WI38 (cell line): Measurements from ENCODE around the gene ELP4.

Experiments used
- H3K4me3 ChIP-seq: 2 replicates; pipeline ENCODE4 v1.5.1; 2011; ENCODE audit warnings: low read depth, mild to moderate bottlenecking, control low read depth, low read length
- CTCF ChIP-seq: IDR thresholded peaks from 2 replicates; pipeline ENCODE4 v1.5.1; 2012; ENCODE audit warnings: low read depth, mild to moderate bottlenecking, control low read depth, low read length

Gene ELP4

GRCh38 chr11:31772412-31772811, 262.8 kb downstream of the ELP4 start:
- no peak for TF ChIP-seq CTCF
- H3K4me3 ChIP-seq: no peak overlapping the region

- no peak for TF ChIP-seq CTCF
- no peak overlapping the region for H3K4me3 ChIP-seq
Observed at GRCh38 chr11:31779374-31779791, 269.8 kb downstream of the ELP4 start.

DNA sequence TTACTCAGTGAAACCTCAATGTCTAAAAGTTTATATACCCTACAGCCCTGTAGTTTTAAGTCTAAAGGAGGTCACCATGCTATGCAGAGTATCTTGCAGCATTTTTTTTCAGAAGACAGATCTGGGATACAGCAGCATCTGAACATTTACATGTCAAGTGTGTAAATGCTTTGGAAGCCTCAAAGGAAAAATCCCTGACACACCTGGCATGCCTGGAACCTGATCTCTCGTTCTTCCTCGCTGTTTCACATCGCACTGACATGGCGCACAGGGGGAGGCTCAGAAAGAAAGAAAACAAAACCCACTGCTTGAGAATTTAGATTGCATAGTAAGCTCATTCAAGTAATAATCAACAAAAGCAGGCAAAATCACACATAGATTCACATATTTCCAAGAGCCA, 270.5 kb downstream of the ELP4 start:
- TF ChIP-seq CTCF: no peak
- no peak overlapping the region for H3K4me3 ChIP-seq

DNA sequence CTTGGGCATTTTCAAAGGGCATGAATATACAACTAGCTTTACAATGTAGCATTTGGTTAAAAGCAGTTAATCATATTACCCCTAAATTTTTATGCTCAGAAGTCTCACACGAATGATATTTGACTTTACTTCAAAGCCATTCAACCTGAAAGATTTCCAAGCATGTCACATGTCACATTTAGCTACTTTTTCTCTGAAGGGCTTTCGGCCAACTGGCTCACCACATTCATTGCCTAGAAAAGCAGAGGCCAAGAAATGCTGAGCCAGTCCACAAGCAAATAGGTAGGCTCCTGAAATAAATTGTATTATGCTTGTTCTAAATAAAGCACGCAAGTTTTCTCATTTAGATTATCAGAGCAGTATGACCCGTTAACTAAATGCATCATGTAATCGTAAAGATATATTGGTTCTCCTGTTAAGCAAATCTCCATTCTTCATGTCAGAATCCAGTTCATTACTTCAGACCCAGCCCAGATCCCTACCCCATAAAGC, 271.0 kb downstream of the ELP4 start:
- no peak for TF ChIP-seq CTCF

DNA sequence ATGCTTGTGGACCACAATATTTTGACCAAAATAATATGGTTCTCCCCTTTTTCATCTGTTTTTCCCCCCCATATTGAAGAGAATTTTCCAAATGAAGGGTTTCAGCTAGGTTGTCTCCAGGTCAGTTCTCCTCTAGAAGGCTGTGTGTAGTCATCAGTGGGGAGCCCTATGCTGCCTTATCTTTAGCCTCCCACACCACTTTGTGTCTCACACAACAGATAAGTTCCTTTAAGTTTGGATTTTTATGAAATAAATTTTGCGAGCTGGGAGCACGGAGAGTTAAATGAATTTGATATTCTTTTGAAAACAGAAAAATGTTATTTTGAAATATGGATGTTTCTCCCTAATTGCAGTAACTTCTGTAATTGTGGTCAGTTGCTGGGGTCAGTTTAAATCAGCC, 272.7 kb downstream of the ELP4 start:
- TF ChIP-seq CTCF: no peak
- H3K4me3 ChIP-seq: no peak overlapping the region

More for the DNA sequence above, 271.0 kb downstream of the ELP4 start:
- no peak overlapping the region for H3K4me3 ChIP-seq

DNA sequence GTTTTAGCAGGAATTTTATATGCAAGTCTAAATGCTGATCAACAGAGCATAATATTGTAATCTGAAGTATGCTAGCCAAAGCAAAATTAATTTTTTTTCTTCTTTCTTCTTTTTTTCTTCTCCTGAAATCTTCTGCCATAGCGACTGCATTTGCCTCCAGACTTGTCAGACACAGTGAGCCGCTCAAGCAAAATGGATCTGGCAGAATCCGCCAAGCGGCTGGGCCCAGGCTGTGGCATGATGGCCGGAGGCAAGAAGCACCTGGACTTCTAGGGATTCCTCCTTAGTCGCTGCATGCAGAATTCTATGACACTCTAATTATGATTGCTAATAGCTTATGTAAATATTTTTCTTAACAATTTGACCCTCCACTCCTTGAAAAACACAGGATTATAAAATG, 273.7 kb downstream of the ELP4 start:
- H3K4me3 ChIP-seq: no peak overlapping the region
- no peak for TF ChIP-seq CTCF

GRCh38 chr11:31784611-31785010, 275.0 kb downstream of the ELP4 start:
- no peak for TF ChIP-seq CTCF
- no peak overlapping the region for H3K4me3 ChIP-seq
